Hepatocyte (in vitro differentiated cells): ENCODE measurements around the gene PTPRN2.

ENCODE experiments used
- CTCF ChIP-seq: fragments of 200-600 bp; sonication (generic); IDR thresholded peaks from 2 replicates; pipeline ENCODE4 v1.5.1; 2016; ENCODE audit warnings: antibody characterized with exemption, mild to moderate bottlenecking; ENCODE audit not compliant: poor library complexity
- EZH2phosphoT487 ChIP-seq: fragments of 200-600 bp; sonication (generic); IDR thresholded peaks from one replicate; pipeline ENCODE4 v1.6.1; 2018; ENCODE audit warnings: antibody characterized with exemption, mild to moderate bottlenecking, low read depth, moderate library complexity; ENCODE audit not compliant: unreplicated experiment, severe bottlenecking

DNA sequence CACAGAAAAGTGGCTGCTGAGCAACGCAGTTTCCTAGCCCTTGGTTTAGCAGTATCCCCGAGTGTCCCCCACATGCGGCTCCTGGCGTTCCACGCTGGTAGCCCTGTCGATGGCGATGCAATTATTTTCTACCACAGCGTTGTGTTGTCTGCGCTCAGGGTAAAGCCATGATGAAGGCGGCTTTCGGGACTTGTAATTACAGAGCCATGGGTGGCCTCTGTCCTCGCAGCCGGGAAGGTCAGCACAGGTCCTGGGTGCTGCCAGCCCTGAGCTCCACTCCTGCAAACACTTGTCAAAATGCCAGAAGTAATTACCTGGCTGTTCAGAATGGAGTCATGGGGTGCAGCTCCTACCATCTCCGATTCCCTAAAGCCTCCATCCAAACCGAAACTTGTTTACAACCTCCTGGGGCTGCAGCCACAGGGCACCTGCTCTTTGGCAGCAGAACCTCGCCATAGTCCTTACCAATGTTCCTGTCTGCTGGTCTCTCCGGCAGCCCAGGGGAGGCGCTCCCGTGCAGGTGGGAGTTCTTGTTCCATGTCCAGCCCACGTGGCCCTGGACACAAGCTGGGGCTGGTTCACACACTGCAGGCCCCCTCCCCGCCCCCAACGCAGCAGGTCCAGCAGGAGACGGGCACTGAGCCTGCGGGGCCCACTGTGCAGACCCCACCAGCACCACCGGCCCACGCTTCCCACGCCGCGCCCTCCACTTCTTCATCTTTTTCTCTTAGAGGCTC is 512.6 kb downstream of the PTPRN2 start:
- TF ChIP-seq CTCF = no peak
- TF ChIP-seq EZH2phosphoT487 = no peak
